Karpas-422 (cell line): ENCODE measurements around the gene C6. TPM values are rescaled to one million over a fixed set of nuclear protein-coding genes. Genes with fewer than 3 reads are reported as not detected.

ENCODE experiments used
- DNase-seq: peaks from one replicate; pipeline ENCODE4 v3.0.0-alpha.2; 2015
- H2AFZ ChIP-seq: fragments of 200-600 bp; sonication (generic); 2 replicates; pipeline ENCODE4 v1.6.1; 2014; ENCODE audit warnings: antibody characterized with exemption, low read length, mixed read lengths
- H3K27ac ChIP-seq: fragments of 200-600 bp; sonication (generic); 2 replicates; pipeline ENCODE4 v1.5.1; 2014; ENCODE audit warnings: mild to moderate bottlenecking, low read length, moderate library complexity
- H3K27me3 ChIP-seq: fragments of 200-600 bp; sonication (generic); 2 replicates; pipeline ENCODE4 v1.6.1; 2014; ENCODE audit warnings: low read length, mixed read lengths
- H3K36me3 ChIP-seq: fragments of 200-600 bp; sonication (generic); 2 replicates; pipeline ENCODE4 v1.6.1; 2014; ENCODE audit warnings: low read length, mixed read lengths; ENCODE audit not compliant: insufficient read depth
- H3K4me1 ChIP-seq: fragments of 200-600 bp; sonication (generic); 2 replicates; pipeline ENCODE4 v1.6.1; 2014; ENCODE audit warnings: mild to moderate bottlenecking, low read length, mixed read lengths
- H3K4me2 ChIP-seq: fragments of 200-600 bp; sonication (generic); 2 replicates; pipeline ENCODE4 v1.6.1; 2014; ENCODE audit warnings: low read length, low read depth, mild to moderate bottlenecking; ENCODE audit not compliant: poor library complexity, severe bottlenecking
- H3K4me3 ChIP-seq: fragments of 200-600 bp; sonication (generic); 2 replicates; pipeline ENCODE4 v1.5.1; 2014; ENCODE audit warnings: mild to moderate bottlenecking, antibody characterized with exemption, low read length, mixed read lengths
- H3K79me2 ChIP-seq: fragments of 200-600 bp; sonication (generic); 2 replicates; pipeline ENCODE4 v1.6.1; 2014; ENCODE audit warnings: mild to moderate bottlenecking, low read length, mixed read lengths
- H3K9ac ChIP-seq: fragments of 200-600 bp; sonication (generic); 2 replicates; pipeline ENCODE4 v1.6.0; 2014; ENCODE audit warnings: low read length
- H3K9me2 ChIP-seq: fragments of 200-600 bp; sonication (generic), shearing (Covaris generic); replicated peaks from 2 replicates; pipeline ENCODE4 v1.6.0; 2014; ENCODE audit warnings: mild to moderate bottlenecking, low read length, moderate library complexity; ENCODE audit not compliant: insufficient read depth
- H3K9me3 ChIP-seq: fragments of 300-700, 200-600 bp; sonication (generic); 2 replicates; pipeline ENCODE4 v1.6.1; 2014; ENCODE audit warnings: low read length, mixed read lengths
- H4K20me1 ChIP-seq: fragments of 200-600 bp; sonication (generic); 2 replicates; pipeline ENCODE4 v1.6.1; 2014; ENCODE audit warnings: mild to moderate bottlenecking, antibody characterized with exemption, low read length, low read depth; ENCODE audit not compliant: insufficient read depth
- total RNA-seq: library from RNA; depleted of rRNA; stranded (reverse); fragments of >200 nt; shearing (Covaris generic); gene quantifications from 2 replicates; pipeline ENCODE4 v1.2.3, GENCODE V29; 2014; ENCODE audit warnings: low replicate concordance

C6 gene
- total RNA-seq, 1 experiment from 2014 or later, result not detected

- Histone ChIP-seq H3K4me2 (no peak overlapping the region), H3K27me3 (no peaks in the 10 kb centered on the region), H3K9ac (no peak overlapping the region), H3K27ac (no peak overlapping the region), H3K36me3 (no peaks in the 10 kb centered on the region), H3K4me1 (peaks cover 4% of the 10 kb centered on the region; the same call in 1 of the 2 replicates), H3K79me2 (no peaks in the 10 kb centered on the region), H3K4me3 (no peak overlapping the region), H3K9me2 (no peaks in the 10 kb centered on the region), H4K20me1 (no peaks in the 10 kb centered on the region), H3K9me3 (no peaks in the 10 kb centered on the region), H2AFZ (no peak overlapping the region)
- no peak for DNase-seq
These were observed 100.6 kb downstream of the C6 start for GRCh38 chr5:41112486-41113455.

GRCh38 chr5:41109186-41109585 lies 104.1 kb downstream of the C6 start:
- H3K9me3 ChIP-seq, result no peaks in the 10 kb centered on the region
- H3K4me2 ChIP-seq, result no peak overlapping the region
- H3K27me3 ChIP-seq, result no peaks in the 10 kb centered on the region
- peaks cover 4% of the 10 kb centered on the region; the same call in 1 of the 2 replicates for H3K4me1 ChIP-seq
- no peak overlapping the region for H3K4me3 ChIP-seq
- H3K27ac ChIP-seq, result no peak overlapping the region
- H3K36me3 ChIP-seq, result no peaks in the 10 kb centered on the region
- no peaks in the 10 kb centered on the region for H3K9me2 ChIP-seq
- H3K9ac ChIP-seq, result no peak overlapping the region
- H3K79me2 ChIP-seq, result no peaks in the 10 kb centered on the region
- no peaks in the 10 kb centered on the region for H4K20me1 ChIP-seq
- no peak overlapping the region for H2AFZ ChIP-seq
- no peak for DNase-seq

GRCh38 chr5:41102341-41102740 lies 111.0 kb downstream of the C6 start:
- no peak for DNase-seq
- no peak overlapping the region for H3K4me3 ChIP-seq
- H3K27ac ChIP-seq, result no peak overlapping the region
- H3K9ac ChIP-seq, result no peak overlapping the region
- no peaks in the 10 kb centered on the region for H3K36me3 ChIP-seq
- no peaks in the 10 kb centered on the region for H3K27me3 ChIP-seq
- H3K4me1 ChIP-seq, result peaks cover 23% of the 10 kb centered on the region
- no peak overlapping the region for H2AFZ ChIP-seq
- H3K4me2 ChIP-seq, result no peak overlapping the region
- H4K20me1 ChIP-seq, result no peaks in the 10 kb centered on the region
- no peaks in the 10 kb centered on the region for H3K9me3 ChIP-seq
- H3K9me2 ChIP-seq, result no peaks in the 10 kb centered on the region; the same call in 1 of the 2 replicates
- no peaks in the 10 kb centered on the region for H3K79me2 ChIP-seq

GRCh38 chr5:41097642-41098041 lies 115.7 kb downstream of the C6 start:
- Histone ChIP-seq H4K20me1 (no peaks in the 10 kb centered on the region), H3K27ac (peak overlapping the region; percentile 67), H3K4me3 (0 out of 2 replicates have a peak overlapping the region, but pooled peaks have one; percentile 22), H2AFZ (peak overlapping the region; percentile 29; the same call in 1 of the 2 replicates), H3K36me3 (no peaks in the 10 kb centered on the region; the same call in 1 of the 2 replicates), H3K9ac (no peak overlapping the region), H3K79me2 (no peaks in the 10 kb centered on the region), H3K4me2 (peak overlapping the region; percentile 55), H3K27me3 (no peaks in the 10 kb centered on the region), H3K9me3 (no peaks in the 10 kb centered on the region), H3K4me1 (peaks cover 64% of the 10 kb centered on the region), H3K9me2 (no peaks in the 10 kb centered on the region; the same call in 1 of the 2 replicates)
- DNase-seq, result peak; percentile 90

GRCh38 chr5:41095324-41096101 lies 117.8 kb downstream of the C6 start:
- H3K9me2 ChIP-seq, result no peaks in the 10 kb centered on the region; the same call in 1 of the 2 replicates

GRCh38 chr5:41094871-41095270 lies 118.5 kb downstream of the C6 start:
- Histone ChIP-seq H4K20me1 (no peaks in the 10 kb centered on the region), H3K4me1 (peaks cover 61% of the 10 kb centered on the region), H3K27me3 (no peaks in the 10 kb centered on the region), H3K4me3 (no peak overlapping the region), H3K4me2 (peak overlapping the region; percentile 35), H3K36me3 (no peaks in the 10 kb centered on the region; the same call in 1 of the 2 replicates), H3K27ac (0 out of 2 replicates have a peak overlapping the region, but pooled peaks have one; percentile 12), H3K9me2 (no peaks in the 10 kb centered on the region), H3K9ac (no peak overlapping the region), H2AFZ (peak overlapping the region; percentile 73), H3K9me3 (no peaks in the 10 kb centered on the region), H3K79me2 (no peaks in the 10 kb centered on the region)
- peak; percentile 74 for DNase-seq

More at GRCh38 chr5:41095324-41096101, 117.8 kb downstream of the C6 start:
- peaks cover 61% of the 10 kb centered on the region for H3K4me1 ChIP-seq
- H3K9me3 ChIP-seq, result no peaks in the 10 kb centered on the region
- H3K4me2 ChIP-seq, result no peak overlapping the region
- H3K79me2 ChIP-seq, result no peaks in the 10 kb centered on the region
- H3K9ac ChIP-seq, result no peak overlapping the region
- no peaks in the 10 kb centered on the region; the same call in 1 of the 2 replicates for H3K36me3 ChIP-seq
- H3K27me3 ChIP-seq, result no peaks in the 10 kb centered on the region
- H3K27ac ChIP-seq, result no peak overlapping the region
- peak overlapping the region; percentile 73 for H2AFZ ChIP-seq
- no peaks in the 10 kb centered on the region for H4K20me1 ChIP-seq
- no peak for DNase-seq
- H3K4me3 ChIP-seq, result no peak overlapping the region

- no peaks in the 10 kb centered on the region for H3K9me2 ChIP-seq
- no peaks in the 10 kb centered on the region for H4K20me1 ChIP-seq
- no peaks in the 10 kb centered on the region; the same call in 1 of the 2 replicates for H3K36me3 ChIP-seq
- H3K9me3 ChIP-seq, result no peaks in the 10 kb centered on the region
- H3K4me2 ChIP-seq, result peak overlapping the region; percentile 35
- no peak overlapping the region for H3K4me3 ChIP-seq
- DNase-seq, result no peak
- no peak overlapping the region for H3K9ac ChIP-seq
- no peaks in the 10 kb centered on the region for H3K27me3 ChIP-seq
- H3K79me2 ChIP-seq, result no peaks in the 10 kb centered on the region
- peaks cover 56% of the 10 kb centered on the region for H3K4me1 ChIP-seq
- 0 out of 2 replicates have a peak overlapping the region, but pooled peaks have one; percentile 16 for H3K27ac ChIP-seq
- H2AFZ ChIP-seq, result no peak overlapping the region
These were observed 119.5 kb downstream of the C6 start for GRCh38 chr5:41093803-41094202.
